GM23248 (cell line): ENCODE results near the gene ATP23.

Experiments
- EZH2 ChIP-seq: fragments of 200-600 bp; sonication (generic); IDR thresholded peaks from 2 replicates; pipeline ENCODE4 v1.6.1; 2018; ENCODE audit warnings: antibody characterized with exemption, mild to moderate bottlenecking; ENCODE audit not compliant: insufficient read depth, poor library complexity, severe bottlenecking
- EZH2phosphoT487 ChIP-seq: fragments of 200-600 bp; sonication (generic); IDR thresholded peaks from 2 replicates; pipeline ENCODE4 v1.6.1; 2018; ENCODE audit warnings: antibody characterized with exemption, moderate library complexity, mild to moderate bottlenecking, low read depth; ENCODE audit not compliant: insufficient read depth

- TF ChIP-seq EZH2 (no peak), EZH2phosphoT487 (no peak)
Measured at GRCh38 chr12:57958061-57958657, 16.8 kb downstream of the ATP23 start.
